Stimulated activated memory B cell treated with anti-CD40 and anti-IgM and Interleukin-4, amounts not matched to agents 10 μg/mL and 1 μg/mL and 100 μg/mL, for 72 hours (primary cell): ENCODE measurements around the gene MT1X.
A peak's percentile ranks its signal among the peaks of the same experiment; 100 is the strongest.

ENCODE experiments used
- ATAC-seq: fragments of 150-1000 bp; cut with Tn5 transposase; 2 replicates; pipeline ENCODE4 v1.10.0; 2021
- H3K27ac Mint-ChIP-seq: one replicate; pipeline ENCODE4 v1.8.0; 2022; ENCODE audit warnings: mild to moderate bottlenecking, mixed read lengths
- H3K27me3 Mint-ChIP-seq: one replicate; pipeline ENCODE4 v1.8.0; 2022; ENCODE audit warnings: mixed read lengths
- H3K36me3 Mint-ChIP-seq: one replicate; pipeline ENCODE4 v1.8.0; 2022; ENCODE audit warnings: mixed read lengths
- H3K4me1 Mint-ChIP-seq: one replicate; pipeline ENCODE4 v1.8.0; 2022; ENCODE audit warnings: mixed read lengths
- H3K4me3 Mint-ChIP-seq: one replicate; pipeline ENCODE4 v1.8.0; 2022; ENCODE audit warnings: mild to moderate bottlenecking, moderate library complexity, mixed read lengths
- H3K9me3 Mint-ChIP-seq: one replicate; pipeline ENCODE4 v1.8.0; 2022; ENCODE audit warnings: mixed read lengths

Gene MT1X

DNA sequence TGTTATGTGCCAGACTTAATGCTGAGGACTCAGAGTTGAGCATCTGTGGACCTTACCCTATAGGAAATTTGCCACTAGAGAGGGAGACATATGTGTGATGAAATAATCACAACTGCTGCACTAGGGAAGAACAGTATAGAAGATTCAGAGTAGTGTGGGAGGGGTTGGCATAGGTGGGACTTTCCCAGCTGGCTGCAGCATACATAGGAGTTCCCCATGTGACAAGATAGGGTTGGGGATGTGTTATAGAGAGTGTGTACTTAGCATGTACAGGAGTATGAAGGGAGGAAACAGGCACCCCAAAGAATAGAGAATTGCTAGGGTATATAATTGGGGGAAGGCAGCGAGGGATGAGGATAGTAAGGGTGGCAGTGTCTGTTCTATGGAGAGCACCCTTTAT, 50.6 kb downstream of the MT1X start:
- H3K36me3 Mint-ChIP-seq = peaks cover 12% of the 10 kb centered on the region
- no peak overlapping the region for H3K4me3 Mint-ChIP-seq
- no peak overlapping the region for H3K27ac Mint-ChIP-seq
- ATAC-seq = peak; percentile 69
- H3K4me1 Mint-ChIP-seq = peaks cover 20% of the 10 kb centered on the region
- no peaks in the 10 kb centered on the region for H3K9me3 Mint-ChIP-seq
- no peaks in the 10 kb centered on the region for H3K27me3 Mint-ChIP-seq
